SK-N-SH (cell line): ENCODE measurements around the gene AHRR. TPM values are rescaled to one million over a fixed set of nuclear protein-coding genes. Genes with fewer than 3 reads are reported as not detected.

Source experiments
- CTCF ChIA-PET: fragments of 300-600, 350-600 bp; formaldehyde crosslinking; extraction: SDS; loops from one replicate; lab custom pipeline; 2021; lab: Yijun Ruan, JAX
- POLR2A ChIA-PET: fragments of 350-600 bp; sonication (Branson Sonifier 250); formaldehyde crosslinking; extraction: SDS; loops from one replicate; lab custom pipeline; 2020; ENCODE audit warnings: antibody characterized with exemption, inconsistent platforms; lab: Yijun Ruan, JAX
- DNase-seq: peaks from one replicate; pipeline ENCODE4 v3.0.0; 2012
- H2AFZ ChIP-seq: fragments of 200-600 bp; sonication (generic); 2 replicates; pipeline ENCODE4 v1.8.1; 2016; ENCODE audit warnings: antibody characterized with exemption, mild to moderate bottlenecking, low read depth
- H3F3A ChIP-seq: fragments of 200-600 bp; sonication (generic); replicated peaks from 2 replicates; pipeline ENCODE3; 2016; ENCODE audit warnings: antibody characterized with exemption, mild to moderate bottlenecking; ENCODE audit not compliant: insufficient read depth
- H3K27ac ChIP-seq, 2 experiments: fragments of 200-500 bp in 1 of 2; fragments of 200-600 bp in 1 of 2; sonication (Bioruptor generic) in 1 of 2; sonication (generic), shearing (Covaris generic) in 1 of 2; 2 replicates each; pipeline versions ENCODE4 v1.5.1 to v1.6.1; 2014 to 2016; ENCODE audit warnings: low read depth in 2 of 2, inconsistent platforms in 1 of 2, low read length in 1 of 2, mild to moderate bottlenecking in 1 of 2, mixed read lengths in 1 of 2
- H3K27me3 ChIP-seq: fragments of 200-600 bp; sonication (generic), shearing (Covaris generic); 2 replicates; pipeline ENCODE4 v1.6.1; 2016; ENCODE audit warnings: mixed run types; ENCODE audit not compliant: insufficient read depth
- H3K36me3 ChIP-seq, 2 experiments: fragments of 200-500 bp in 1 of 2; fragments of 200-600 bp in 1 of 2; sonication (Bioruptor generic) in 1 of 2; sonication (generic) in 1 of 2; replicated peaks in 1 of 2; 2 replicates each; pipeline versions ENCODE3 to v1.5.1; 2014 to 2016; ENCODE audit warnings: low read length in 1 of 2, mild to moderate bottlenecking in 1 of 2; ENCODE audit not compliant: insufficient read depth in 2 of 2, control insufficient read depth in 1 of 2
- H3K4me1 ChIP-seq, 2 experiments: fragments of 200-500 bp in 1 of 2; fragments of 200-600 bp in 1 of 2; sonication (Bioruptor generic) in 1 of 2; sonication (generic), shearing (Covaris generic) in 1 of 2; 2 replicates each; pipeline versions ENCODE4 v1.5.1 to v1.6.1; 2014 to 2016; ENCODE audit warnings: low read depth in 1 of 2, low read length in 1 of 2, mixed run types in 1 of 2; ENCODE audit not compliant: insufficient read depth in 2 of 2, control insufficient read depth in 1 of 2
- H3K4me2 ChIP-seq: fragments of 200-600 bp; sonication (generic), shearing (Covaris generic); 2 replicates; pipeline ENCODE4 v1.6.1; 2017; ENCODE audit warnings: mixed run types
- H3K4me3 ChIP-seq, 2 experiments: fragments of 200-500 bp in 1 of 2; fragments of 200-600 bp in 1 of 2; sonication (Bioruptor generic) in 1 of 2; sonication (generic), shearing (Covaris generic) in 1 of 2; 2 replicates each; pipeline versions ENCODE4 v1.5.1 to v1.8.1; 2014 to 2016; ENCODE audit warnings: low read depth in 2 of 2, inconsistent platforms in 1 of 2, low read length in 1 of 2, mild to moderate bottlenecking in 1 of 2, mixed read lengths in 1 of 2, moderate library complexity in 1 of 2
- H3K79me2 ChIP-seq: fragments of 200-600 bp; sonication (generic); 2 replicates; pipeline ENCODE4 v1.8.1; 2017; ENCODE audit warnings: mild to moderate bottlenecking; ENCODE audit not compliant: insufficient read depth
- H3K9ac ChIP-seq: fragments of 200-600 bp; sonication (generic); 2 replicates; pipeline ENCODE4 v1.6.1; 2017; ENCODE audit warnings: mixed run types
- H3K9me2 ChIP-seq: fragments of 200-600 bp; sonication (generic); 2 replicates; pipeline ENCODE4 v1.6.1; 2017; ENCODE audit warnings: mixed run types
- H3K9me3 ChIP-seq: fragments of 200-600 bp; sonication (generic); 2 replicates; pipeline ENCODE4 v1.6.1; 2017; ENCODE audit warnings: mixed run types, mild to moderate bottlenecking, moderate library complexity
- H4K20me1 ChIP-seq: fragments of 200-600 bp; sonication (generic); 2 replicates; pipeline ENCODE4 v1.6.1; 2017; ENCODE audit warnings: mild to moderate bottlenecking, mixed run types; ENCODE audit not compliant: insufficient read depth
- EP300 ChIP-seq, 2 experiments: IDR thresholded peaks; 2 replicates each; pipeline versions ENCODE4 v1.4.0 to v1.6.1; 2012; ENCODE audit warnings: borderline replicate concordance in 1 of 2, low read depth in 1 of 2, low read length in 1 of 2
- IRF3 ChIP-seq: fragments of 150-350 bp; IDR thresholded peaks from 2 replicates; pipeline ENCODE4 v1.6.1; 2016; ENCODE audit warnings: mild to moderate bottlenecking, low read depth, low read length
- MAX ChIP-seq: IDR thresholded peaks from 2 replicates; pipeline ENCODE4 v1.4.0; 2012; ENCODE audit warnings: low read depth
- MEF2A ChIP-seq: IDR thresholded peaks from 2 replicates; pipeline ENCODE4 v1.4.0; 2012; ENCODE audit warnings: low read depth, borderline replicate concordance
- NFIC ChIP-seq: IDR thresholded peaks from 2 replicates; pipeline ENCODE4 v1.4.0; 2012; ENCODE audit warnings: borderline replicate concordance
- NRF1 ChIP-seq: IDR thresholded peaks from 2 replicates; pipeline ENCODE4 v1.6.1; 2012; ENCODE audit warnings: low read depth, mild to moderate bottlenecking, low read length
- RCOR1 ChIP-seq: fragments of 150-350 bp; IDR thresholded peaks from 2 replicates; pipeline ENCODE4 v1.6.1; 2017; ENCODE audit warnings: antibody characterized with exemption, low read length
- REST ChIP-seq: IDR thresholded peaks from 2 replicates; pipeline ENCODE4 v1.6.1; 2012; ENCODE audit warnings: mild to moderate bottlenecking, low read depth, low read length, moderate library complexity
- RXRA ChIP-seq: IDR thresholded peaks from 2 replicates; pipeline ENCODE4 v1.4.0; 2012; ENCODE audit warnings: low read depth, mild to moderate bottlenecking, borderline replicate concordance
- SIN3A ChIP-seq: IDR thresholded peaks from 2 replicates; pipeline ENCODE4 v1.6.1; 2012; ENCODE audit warnings: low read depth, mild to moderate bottlenecking, low read length, moderate library complexity, borderline replicate concordance
- TAF1 ChIP-seq: IDR thresholded peaks from 2 replicates; pipeline ENCODE4 v1.6.1; 2012; ENCODE audit warnings: low read depth, mild to moderate bottlenecking, low read length, moderate library complexity, borderline replicate concordance
- WGBS: methylation state at CpG from one replicate; pipeline ENCODE4 v1.1.6; 2017; ENCODE audit warnings: low lambda C conversion rate; 5-methylcytosine and 5-hydroxymethylcytosine counted together
- polyA plus RNA-seq, 3 experiments: library from polyadenylated mRNA; depleted of rRNA; stranded (reverse); fragments of >200 nt; gene quantifications; 2 replicates each; pipeline ENCODE4 v1.2.3, GENCODE V29; 2012

Gene AHRR
- polyA plus RNA-seq, 1 of the 3 experiments (the other 2 are of a cell fraction): 0.71 TPM

- H3K9ac ChIP-seq: no peak overlapping the region
- ChIA-PET POLR2A (no interaction called here), CTCF (no interaction called here)
- H3F3A ChIP-seq: no peaks in the 10 kb centered on the region
- peaks cover 0 to 18% of the 10 kb centered on the region in 2 experiments; a peak in 1 of 4 replicates for H3K4me1 ChIP-seq
- H3K27ac ChIP-seq: no peak overlapping the region
- H3K4me3 ChIP-seq: no peak overlapping the region
- no peak overlapping the region for H3K4me2 ChIP-seq
- H3K9me3 ChIP-seq: no peaks in the 10 kb centered on the region
- H3K36me3 ChIP-seq: peaks cover 0 to 27% of the 10 kb centered on the region in 2 experiments
- peaks cover 2% of the 10 kb centered on the region for H4K20me1 ChIP-seq
- 94% methylated on average over 16 of the region's 19 CpGs for WGBS
- no peak for DNase-seq
- H2AFZ ChIP-seq: no peak overlapping the region
- H3K27me3 ChIP-seq: no peaks in the 10 kb centered on the region
- no peaks in the 10 kb centered on the region for H3K9me2 ChIP-seq
- TF ChIP-seq TAF1: no peak
- no peak for TF ChIP-seq RXRA
- no peak for TF ChIP-seq EP300 (IDR thresholded peaks at IDR 0.05; ENCODE audit: borderline replicate concordance in 1 of 2, low read depth in 1 of 2, low read length in 1 of 2)
- no peak for TF ChIP-seq NFIC
- no peak for TF ChIP-seq IRF3
- no peak for TF ChIP-seq RCOR1
- TF ChIP-seq SIN3A: no peak
- no peak for TF ChIP-seq NRF1
- TF ChIP-seq MAX: no peak
- TF ChIP-seq MEF2A: no peak
- no peak for TF ChIP-seq REST
- peaks cover 9% of the 10 kb centered on the region; the same call in 1 of the 2 replicates for H3K79me2 ChIP-seq
Observed at GRCh38 chr5:469752-470483, 148.4 kb downstream of the AHRR start.
